Prostate gland (tissue), 2 donors: ENCODE results near the gene LHX6.

Experiments
- POLR2A ChIP-seq: fragments of 450-650 bp; IDR thresholded peaks from one replicate; pipeline ENCODE4 v1.6.1; 2016; ENCODE audit warnings: antibody characterized with exemption, mild to moderate bottlenecking
- POLR2AphosphoS5 ChIP-seq: sonication (generic); formaldehyde crosslinking; IDR thresholded peaks from one replicate; pipeline ENCODE4 v1.6.1; 2017; ENCODE audit warnings: antibody characterized with exemption
- TF ChIP-seq, protein P1 (sequence below), 4 experiments: fragments of 200-600 bp in 2 of 4; fragments of 450-650 bp in 2 of 4; sonication (generic) in 2 of 4; IDR thresholded peaks; 1 replicate in 3 of 4; 2 replicates in 1 of 4; pipeline ENCODE4 v1.5.1; 2016 to 2019; ENCODE audit warnings: antibody characterized with exemption in 4 of 4, mild to moderate bottlenecking in 2 of 4, moderate library complexity in 2 of 4

DNA sequence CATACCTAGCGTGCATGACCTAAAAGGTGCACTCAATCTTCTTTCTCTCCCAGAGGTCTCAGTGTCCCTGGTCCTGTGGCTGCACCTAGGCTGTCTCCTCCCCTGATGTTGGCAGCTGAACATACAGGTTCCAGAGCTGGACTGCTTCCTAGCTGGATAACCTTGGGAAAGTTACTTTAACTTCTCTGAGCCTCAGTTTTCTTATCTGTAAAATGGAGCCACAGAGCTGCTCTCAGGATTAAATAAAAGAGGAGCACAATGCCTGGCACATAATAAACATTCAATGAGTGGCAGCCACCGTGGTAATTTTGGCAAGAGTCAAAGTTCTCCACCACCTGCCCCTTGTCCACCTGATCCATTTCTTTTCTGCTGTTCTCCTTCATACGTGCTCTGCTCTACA, 55.1 kb downstream of the LHX6 start:
- TF ChIP-seq, protein P1, sequence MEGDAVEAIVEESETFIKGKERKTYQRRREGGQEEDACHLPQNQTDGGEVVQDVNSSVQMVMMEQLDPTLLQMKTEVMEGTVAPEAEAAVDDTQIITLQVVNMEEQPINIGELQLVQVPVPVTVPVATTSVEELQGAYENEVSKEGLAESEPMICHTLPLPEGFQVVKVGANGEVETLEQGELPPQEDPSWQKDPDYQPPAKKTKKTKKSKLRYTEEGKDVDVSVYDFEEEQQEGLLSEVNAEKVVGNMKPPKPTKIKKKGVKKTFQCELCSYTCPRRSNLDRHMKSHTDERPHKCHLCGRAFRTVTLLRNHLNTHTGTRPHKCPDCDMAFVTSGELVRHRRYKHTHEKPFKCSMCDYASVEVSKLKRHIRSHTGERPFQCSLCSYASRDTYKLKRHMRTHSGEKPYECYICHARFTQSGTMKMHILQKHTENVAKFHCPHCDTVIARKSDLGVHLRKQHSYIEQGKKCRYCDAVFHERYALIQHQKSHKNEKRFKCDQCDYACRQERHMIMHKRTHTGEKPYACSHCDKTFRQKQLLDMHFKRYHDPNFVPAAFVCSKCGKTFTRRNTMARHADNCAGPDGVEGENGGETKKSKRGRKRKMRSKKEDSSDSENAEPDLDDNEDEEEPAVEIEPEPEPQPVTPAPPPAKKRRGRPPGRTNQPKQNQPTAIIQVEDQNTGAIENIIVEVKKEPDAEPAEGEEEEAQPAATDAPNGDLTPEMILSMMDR (IDR thresholded peaks at IDR 0.05), result no peak
- TF ChIP-seq POLR2A (no peak), POLR2AphosphoS5 (no peak)
